ENCODE measurements around the gene CNTNAP2. TPM values are rescaled to one million over a fixed set of nuclear protein-coding genes. Genes with fewer than 3 reads are reported as not detected.
A peak's percentile ranks its signal among the peaks of the same experiment; 100 is the strongest.

The CNTNAP2 gene
- total RNA-seq, 6 experiments from 2014 or later, result 1.8 to 8.1 (median 3.9) TPM

GRCh38 chr7:148147438-148147837 lies 2030.8 kb downstream of the CNTNAP2 start:
- H3K4me3 ChIP-seq, result no peak overlapping the region
- ATAC-seq, result no peak
- no peak for DNase-seq
- no peaks in the 10 kb centered on the region for H3K9me3 ChIP-seq
- H3K4me1 ChIP-seq, result no peaks in the 10 kb centered on the region
- no peak for TF ChIP-seq CTCF (IDR thresholded peaks at IDR 0.05)
- no peak for TF ChIP-seq POLR2A (IDR thresholded peaks at IDR 0.05)
- H3K36me3 ChIP-seq, result no peaks in the 10 kb centered on the region
- H3K27ac ChIP-seq, result no peak overlapping the region
- WGBS (ENCODE audit: insufficient coverage, low coverage, low lambda C conversion rate, missing lambda C conversion rate), result 66% methylated on average over 6 of the region's 6 CpGs
- intact Hi-C loops (cut with DNase I), result no loop called here
- H3K27me3 ChIP-seq, result no peaks in the 10 kb centered on the region

GRCh38 chr7:148148456-148148855 lies 2031.9 kb downstream of the CNTNAP2 start:
- DNase-seq (no peak), ATAC-seq (no peak)
- TF ChIP-seq CTCF (IDR thresholded peaks at IDR 0.05), result no peak
- no peak for TF ChIP-seq POLR2A (IDR thresholded peaks at IDR 0.05)
- Histone ChIP-seq H3K36me3 (no peaks in the 10 kb centered on the region), H3K4me1 (peaks cover 0 to 6% (median under 1%) of the 10 kb centered on the region in 4 donors), H3K4me3 (no peak overlapping the region), H3K27me3 (no peaks in the 10 kb centered on the region), H3K9me3 (no peaks in the 10 kb centered on the region), H3K27ac (no peak overlapping the region)
- 86% methylated on average over 3 of the region's 3 CpGs for WGBS (ENCODE audit: insufficient coverage, low coverage, low lambda C conversion rate, missing lambda C conversion rate)
- intact Hi-C loops (cut with DNase I), result no loop called here

- no peaks in the 10 kb centered on the region for H3K9me3 ChIP-seq
- H3K36me3 ChIP-seq, result no peaks in the 10 kb centered on the region
- DNase-seq (no peak), ATAC-seq (no peak)
- intact Hi-C loops (cut with DNase I), result no loop called here
- TF ChIP-seq CTCF (IDR thresholded peaks at IDR 0.05) (no peak), POLR2A (IDR thresholded peaks at IDR 0.05) (no peak)
- no peaks in the 10 kb centered on the region for H3K27me3 ChIP-seq
- WGBS (ENCODE audit: insufficient coverage, low coverage, low lambda C conversion rate, missing lambda C conversion rate), result 81% methylated on average over 3 of the region's 3 CpGs
- H3K4me1 ChIP-seq, result peaks cover 0 to 16% (median 5%) of the 10 kb centered on the region in 4 donors
- no peak overlapping the region for H3K27ac ChIP-seq
- H3K4me3 ChIP-seq, result no peak overlapping the region
These were observed 2033.1 kb downstream of the CNTNAP2 start for GRCh38 chr7:148149730-148150129.

GRCh38 chr7:148151778-148152177 lies 2035.2 kb downstream of the CNTNAP2 start:
- ATAC-seq (no peak), DNase-seq (no peak)
- no peaks in the 10 kb centered on the region for H3K27me3 ChIP-seq
- peaks cover 0 to 16% (median 5%) of the 10 kb centered on the region in 4 donors for H3K4me1 ChIP-seq
- H3K27ac ChIP-seq, result no peak overlapping the region
- WGBS (ENCODE audit: insufficient coverage, low coverage, low lambda C conversion rate, missing lambda C conversion rate), result 70% methylated on average over 2 of the region's 2 CpGs
- no peak for TF ChIP-seq POLR2A (IDR thresholded peaks at IDR 0.05)
- TF ChIP-seq CTCF (IDR thresholded peaks at IDR 0.05), result peak in 2 of 4 donors; percentile 11 to 34
- H3K4me3 ChIP-seq, result no peak overlapping the region
- H3K9me3 ChIP-seq, result no peaks in the 10 kb centered on the region
- intact Hi-C loops (cut with DNase I), result no loop called here
- no peaks in the 10 kb centered on the region for H3K36me3 ChIP-seq
